Measurements from ENCODE around the gene OLIG3.

OLIG3 gene

GRCh38 chr6:137473598-137473997 is 20.6 kb downstream of the OLIG3 start:
- no peak for TF ChIP-seq CTCF (IDR thresholded peaks at IDR 0.05; ENCODE audit: low read depth, low read length, missing control alignments)
- no peak for DNase-seq (ENCODE audit: low read depth)
- H3K4me3 ChIP-seq (ENCODE audit: low read depth, low read length): no peak overlapping the region
- in situ Hi-C loops (cut with HindIII; ENCODE audit: low sequenced_read_pairs): no loop called here

GRCh38 chr6:137472641-137473137 is 21.5 kb downstream of the OLIG3 start:
- TF ChIP-seq CTCF (IDR thresholded peaks at IDR 0.05; ENCODE audit: low read depth, low read length, missing control alignments): no peak
- DNase-seq (ENCODE audit: low read depth): no peak
- H3K4me3 ChIP-seq (ENCODE audit: low read depth, low read length): no peak overlapping the region
- in situ Hi-C loops (cut with HindIII; ENCODE audit: low sequenced_read_pairs): no loop called here

GRCh38 chr6:137471986-137472385 is 22.2 kb downstream of the OLIG3 start:
- in situ Hi-C loops (cut with HindIII; ENCODE audit: low sequenced_read_pairs): no loop called here
- no peak for TF ChIP-seq CTCF (IDR thresholded peaks at IDR 0.05; ENCODE audit: low read depth, low read length, missing control alignments)
- no peak for DNase-seq (ENCODE audit: low read depth)
- H3K4me3 ChIP-seq (ENCODE audit: low read depth, low read length): no peak overlapping the region

- in situ Hi-C loops (cut with HindIII; ENCODE audit: low sequenced_read_pairs): no loop called here
- no peak overlapping the region for H3K4me3 ChIP-seq (ENCODE audit: low read depth, low read length)
- no peak for TF ChIP-seq CTCF (IDR thresholded peaks at IDR 0.05; ENCODE audit: low read depth, low read length, missing control alignments)
- no peak for DNase-seq (ENCODE audit: low read depth)
Measured at GRCh38 chr6:137471497-137471896, 22.7 kb downstream of the OLIG3 start.

- no peak for TF ChIP-seq CTCF (IDR thresholded peaks at IDR 0.05; ENCODE audit: low read depth, low read length, missing control alignments)
- no peak overlapping the region for H3K4me3 ChIP-seq (ENCODE audit: low read depth, low read length)
- in situ Hi-C loops (cut with HindIII; ENCODE audit: low sequenced_read_pairs): no loop called here
- no peak for DNase-seq (ENCODE audit: low read depth)
Measured at GRCh38 chr6:137467211-137467610, 27.0 kb downstream of the OLIG3 start.

- no peak for DNase-seq (ENCODE audit: low read depth)
- H3K4me3 ChIP-seq (ENCODE audit: low read depth, low read length): no peak overlapping the region
- in situ Hi-C loops (cut with HindIII; ENCODE audit: low sequenced_read_pairs): no loop called here
- TF ChIP-seq CTCF (IDR thresholded peaks at IDR 0.05; ENCODE audit: low read depth, low read length, missing control alignments): no peak
Measured at GRCh38 chr6:137465378-137466009, 28.7 kb downstream of the OLIG3 start.

Measured in astrocyte of the cerebellum (primary cell).